ENCODE measurements around the gene SORCS2. TPM values are rescaled to one million over a fixed set of nuclear protein-coding genes. Genes with fewer than 3 reads are reported as not detected.

The SORCS2 gene
- total RNA-seq, 1 experiment from 2014 or later, result 4.1 TPM

- Histone ChIP-seq H3K4me3 (ENCODE audit: low read length) (no peak overlapping the region), H3K9ac (ENCODE audit: low read length) (no peak overlapping the region), H3F3A (ENCODE audit: low read length, unreplicated experiment) (no peaks in the 10 kb centered on the region), H3K4me2 (ENCODE audit: low read length) (no peak overlapping the region), H3K4me1 (ENCODE audit: insufficient read depth, low read length) (no peaks in the 10 kb centered on the region), H4K20me1 (ENCODE audit: low read length) (no peaks in the 10 kb centered on the region), H3K27me3 (ENCODE audit: low read length) (no peaks in the 10 kb centered on the region), H3K27ac (ENCODE audit: low read length) (no peak overlapping the region), H3K9me3 (ENCODE audit: low read length) (no peaks in the 10 kb centered on the region), H3K79me2 (ENCODE audit: low read length) (no peaks in the 10 kb centered on the region), H3K36me3 (ENCODE audit: low read depth, low read length) (no peaks in the 10 kb centered on the region), H3K9me2 (replicated peaks; ENCODE audit: low read length) (no peaks in the 10 kb centered on the region), H2AFZ (ENCODE audit: low read length) (no peak overlapping the region)
- no TSS peak for BruUV-seq (replicated peaks)
- intact Hi-C loops (cut with micrococcal nuclease), result no loop called here
- TF ChIP-seq, protein P1, sequence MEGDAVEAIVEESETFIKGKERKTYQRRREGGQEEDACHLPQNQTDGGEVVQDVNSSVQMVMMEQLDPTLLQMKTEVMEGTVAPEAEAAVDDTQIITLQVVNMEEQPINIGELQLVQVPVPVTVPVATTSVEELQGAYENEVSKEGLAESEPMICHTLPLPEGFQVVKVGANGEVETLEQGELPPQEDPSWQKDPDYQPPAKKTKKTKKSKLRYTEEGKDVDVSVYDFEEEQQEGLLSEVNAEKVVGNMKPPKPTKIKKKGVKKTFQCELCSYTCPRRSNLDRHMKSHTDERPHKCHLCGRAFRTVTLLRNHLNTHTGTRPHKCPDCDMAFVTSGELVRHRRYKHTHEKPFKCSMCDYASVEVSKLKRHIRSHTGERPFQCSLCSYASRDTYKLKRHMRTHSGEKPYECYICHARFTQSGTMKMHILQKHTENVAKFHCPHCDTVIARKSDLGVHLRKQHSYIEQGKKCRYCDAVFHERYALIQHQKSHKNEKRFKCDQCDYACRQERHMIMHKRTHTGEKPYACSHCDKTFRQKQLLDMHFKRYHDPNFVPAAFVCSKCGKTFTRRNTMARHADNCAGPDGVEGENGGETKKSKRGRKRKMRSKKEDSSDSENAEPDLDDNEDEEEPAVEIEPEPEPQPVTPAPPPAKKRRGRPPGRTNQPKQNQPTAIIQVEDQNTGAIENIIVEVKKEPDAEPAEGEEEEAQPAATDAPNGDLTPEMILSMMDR (conservative IDR thresholded peaks at IDR 0.05; ENCODE audit: low read depth, low read length), result no peak
- ATAC-seq (no peak), DNase-seq (no peak)
- POLR2A ChIA-PET (ENCODE audit: unreplicated experiment), result no interaction called here
- CTCF ChIA-PET, result no interaction called here
Observed at GRCh38 chr4:7661846-7662506, 469.6 kb downstream of the SORCS2 start.

- H3K4me2 ChIP-seq (ENCODE audit: low read length), result no peak overlapping the region
- DNase-seq, result no peak
- no peaks in the 10 kb centered on the region for H3F3A ChIP-seq (ENCODE audit: low read length, unreplicated experiment)
- ATAC-seq, result no peak
- H3K4me3 ChIP-seq (ENCODE audit: low read length), result no peak overlapping the region
- H3K27me3 ChIP-seq (ENCODE audit: low read length), result no peaks in the 10 kb centered on the region
- no peak overlapping the region for H3K9ac ChIP-seq (ENCODE audit: low read length)
- no TSS peak for BruUV-seq (replicated peaks)
- H3K36me3 ChIP-seq (ENCODE audit: low read depth, low read length), result no peaks in the 10 kb centered on the region
- no peaks in the 10 kb centered on the region for H4K20me1 ChIP-seq (ENCODE audit: low read length)
- intact Hi-C loops (cut with micrococcal nuclease), result no loop called here
- no peaks in the 10 kb centered on the region for H3K79me2 ChIP-seq (ENCODE audit: low read length)
- TF ChIP-seq, protein P1 (conservative IDR thresholded peaks at IDR 0.05; ENCODE audit: low read depth, low read length), result no peak
- TF ChIP-seq EZH2phosphoT487 (IDR thresholded peaks at IDR 0.05; ENCODE audit: borderline replicate concordance, low read length) (no peak), EZH2 (IDR thresholded peaks at IDR 0.05; ENCODE audit: low read length, unreplicated experiment) (no peak)
- ChIA-PET POLR2A (ENCODE audit: unreplicated experiment) (no interaction called here), CTCF (no interaction called here)
- H2AFZ ChIP-seq (ENCODE audit: low read length), result no peak overlapping the region
- no peaks in the 10 kb centered on the region for H3K9me3 ChIP-seq (ENCODE audit: low read length)
- H3K9me2 ChIP-seq (replicated peaks; ENCODE audit: low read length), result no peaks in the 10 kb centered on the region
- H3K4me1 ChIP-seq (ENCODE audit: insufficient read depth, low read length), result no peaks in the 10 kb centered on the region
- H3K27ac ChIP-seq (ENCODE audit: low read length), result no peak overlapping the region
Observed at GRCh38 chr4:7662507-7662846, 470.1 kb downstream of the SORCS2 start.

- ChIA-PET POLR2A (ENCODE audit: unreplicated experiment) (no interaction called here), CTCF (interaction anchor here (0.7 kb wide), 1 partner anchor 445 kb away, joined by 3 read pairs; no protein-coding TSS in a partner anchor)
- Histone ChIP-seq H3K4me3 (ENCODE audit: low read length) (no peak overlapping the region), H3K9me3 (ENCODE audit: low read length) (no peaks in the 10 kb centered on the region), H3K4me2 (ENCODE audit: low read length) (no peak overlapping the region), H3K9me2 (replicated peaks; ENCODE audit: low read length) (no peaks in the 10 kb centered on the region), H3K79me2 (ENCODE audit: low read length) (no peaks in the 10 kb centered on the region), H2AFZ (ENCODE audit: low read length) (no peak overlapping the region), H3K27me3 (ENCODE audit: low read length) (no peaks in the 10 kb centered on the region), H3F3A (ENCODE audit: low read length, unreplicated experiment) (no peaks in the 10 kb centered on the region), H3K9ac (ENCODE audit: low read length) (no peak overlapping the region), H3K27ac (ENCODE audit: low read length) (no peak overlapping the region), H4K20me1 (ENCODE audit: low read length) (no peaks in the 10 kb centered on the region), H3K36me3 (ENCODE audit: low read depth, low read length) (no peaks in the 10 kb centered on the region), H3K4me1 (ENCODE audit: insufficient read depth, low read length) (no peaks in the 10 kb centered on the region)
- BruUV-seq (replicated peaks), result no TSS peak
- TF ChIP-seq, protein P1 (conservative IDR thresholded peaks at IDR 0.05; ENCODE audit: low read depth, low read length), result no peak
- no peak for DNase-seq
- intact Hi-C loops (cut with micrococcal nuclease), result no loop called here
- no peak for ATAC-seq
Observed at GRCh38 chr4:7663075-7663541, 470.8 kb downstream of the SORCS2 start.

Measured in PC-3 (cell line).